CD4-positive, alpha-beta T cell treated with Interleukin-4 for 4 hours (primary cell): ENCODE measurements around the gene MSH2.
"Not testable (repeated sequence)": the region's sequence is repeated elsewhere in the genome, so short reads cannot be mapped to it uniquely, and the experiment has no call there.

Experiments used
- DNase-seq: peaks from one replicate; pipeline ENCODE4 v3.0.0-alpha.2; 2020

MSH2 gene

DNA sequence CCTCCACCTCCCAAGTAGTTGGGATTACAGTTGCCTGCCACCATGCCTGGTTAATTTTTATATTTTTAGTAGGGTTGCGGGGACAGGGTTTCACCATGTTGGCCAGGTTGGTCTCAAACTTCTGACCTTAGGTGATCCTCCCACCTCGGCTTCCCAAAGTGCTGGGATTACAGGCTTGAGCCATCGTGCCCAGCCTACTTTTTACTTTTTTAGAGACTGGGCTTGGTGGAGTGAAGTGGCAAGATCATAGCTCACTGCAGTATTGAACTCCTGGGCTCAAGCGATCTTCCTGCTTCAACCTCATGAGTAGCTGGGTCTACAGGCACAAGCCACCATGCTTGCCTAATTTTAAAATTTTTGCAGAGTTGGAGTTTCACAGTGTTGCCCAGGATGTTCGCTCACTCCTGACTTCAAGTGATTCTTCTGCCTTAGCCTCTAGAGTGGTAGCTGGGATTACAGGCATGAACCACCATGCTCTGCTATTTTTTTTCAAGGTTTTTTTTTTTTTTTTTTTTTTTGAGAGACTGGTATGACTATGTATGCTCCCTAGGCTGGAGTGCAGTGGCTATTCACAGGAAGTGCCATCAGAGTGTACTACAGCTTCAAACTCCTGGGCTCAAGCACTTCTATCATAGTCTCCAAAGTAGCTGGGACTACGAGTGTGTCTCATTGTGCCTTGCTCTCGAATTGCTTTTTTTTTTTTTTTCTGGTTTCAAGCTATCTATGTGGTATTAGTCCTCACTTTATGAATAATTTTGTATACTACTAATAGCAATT, 11.9 kb downstream of the MSH2 start:
- no peak for DNase-seq

DNA sequence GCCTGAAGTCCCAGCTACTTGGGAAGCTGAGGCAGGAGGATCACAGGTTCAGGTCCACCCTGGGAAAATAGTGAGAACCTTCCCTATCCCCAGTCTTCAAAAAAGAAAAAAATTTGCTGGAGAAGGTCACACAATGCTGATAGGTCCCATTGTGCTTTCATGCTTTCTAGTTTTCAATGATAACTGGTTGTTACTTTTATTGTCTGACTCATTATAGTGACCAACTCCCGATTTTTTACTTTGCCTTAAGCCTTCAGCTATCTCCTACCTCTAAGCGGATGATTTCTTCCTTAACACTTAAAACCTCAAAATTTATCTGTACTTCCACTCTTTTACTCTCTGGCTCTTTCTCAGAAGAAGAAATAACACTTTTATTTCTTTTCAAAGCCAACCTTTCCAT, 17.3 kb downstream of the MSH2 start:
- DNase-seq, result no peak

DNA sequence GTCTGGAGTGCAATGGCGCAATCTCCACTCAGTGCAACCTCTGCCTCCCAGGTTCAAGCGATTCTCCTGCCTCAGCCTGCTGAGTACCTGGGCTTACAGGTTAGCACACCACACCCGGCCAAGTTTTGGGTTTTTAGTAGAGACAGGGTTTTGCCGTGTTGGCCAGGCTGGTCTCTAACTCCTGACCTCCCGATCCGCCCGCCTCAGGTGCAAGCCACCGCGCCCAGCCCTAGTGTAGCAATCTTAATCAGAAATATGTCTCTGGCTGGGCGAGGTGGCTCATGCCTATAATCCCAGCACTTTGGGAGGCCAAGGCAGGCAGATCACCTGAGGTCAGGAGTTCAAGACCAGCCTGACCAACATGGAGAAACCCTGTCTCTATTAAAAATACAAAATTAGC, 17.7 kb downstream of the MSH2 start:
- not testable (repeated sequence) for DNase-seq

DNA sequence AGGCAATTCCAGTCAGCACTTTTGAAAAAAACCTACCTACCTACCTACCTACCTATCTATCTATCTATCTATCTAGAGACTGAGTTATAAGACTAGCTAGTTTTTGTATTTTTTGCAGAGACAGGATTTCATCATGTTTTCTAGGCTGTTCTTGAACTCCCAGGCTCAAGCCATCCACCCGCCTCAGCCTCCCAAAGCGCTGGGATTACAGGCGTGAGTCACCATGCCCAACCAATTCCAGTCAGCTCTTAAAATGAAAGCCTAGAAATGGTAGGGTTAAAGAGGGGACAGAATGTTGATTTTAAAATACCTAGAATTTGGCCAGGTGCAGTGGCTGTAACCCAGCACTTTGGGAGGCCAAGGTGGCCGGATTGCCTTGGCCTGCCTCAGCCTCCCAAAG, 19.1 kb downstream of the MSH2 start:
- no peak for DNase-seq

DNA sequence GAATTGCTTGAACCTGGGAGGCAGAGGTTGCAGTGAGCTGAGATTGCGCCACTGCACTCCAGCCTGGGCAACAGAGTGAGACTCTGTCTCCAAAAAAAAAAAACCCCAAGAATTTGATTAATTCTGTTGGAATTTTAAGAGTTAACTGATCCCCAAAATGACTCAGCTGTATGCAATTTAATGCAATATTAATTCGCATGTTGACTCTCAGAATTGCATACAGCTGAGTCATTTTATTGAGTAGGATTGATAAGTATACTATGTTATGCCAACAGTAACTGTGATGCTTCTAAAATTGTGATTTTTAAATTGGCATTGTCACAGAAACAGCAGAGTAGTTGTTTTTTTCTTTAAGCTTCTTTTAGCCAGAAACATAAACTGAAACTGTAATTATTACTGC, 19.6 kb downstream of the MSH2 start:
- DNase-seq, result no peak

DNA sequence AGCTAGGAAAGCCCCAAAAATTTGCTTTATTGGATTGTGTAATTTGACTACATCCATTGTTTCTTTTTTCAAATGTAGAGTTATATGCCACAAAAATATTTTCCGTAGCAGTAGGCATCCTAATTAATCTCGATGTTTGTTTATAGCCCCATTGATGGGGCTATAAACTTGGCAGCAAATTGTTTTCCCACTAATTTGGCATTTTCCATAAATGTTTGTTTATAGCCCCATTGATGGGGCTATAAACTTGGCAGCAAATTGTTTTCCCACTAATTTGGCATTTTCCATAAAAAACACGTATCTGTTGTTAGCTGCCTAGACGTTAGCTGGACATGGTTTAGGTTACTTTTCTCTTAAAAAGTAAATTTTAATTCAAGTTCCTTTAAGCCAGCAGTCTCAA, 23.8 kb downstream of the MSH2 start:
- no peak for DNase-seq

DNA sequence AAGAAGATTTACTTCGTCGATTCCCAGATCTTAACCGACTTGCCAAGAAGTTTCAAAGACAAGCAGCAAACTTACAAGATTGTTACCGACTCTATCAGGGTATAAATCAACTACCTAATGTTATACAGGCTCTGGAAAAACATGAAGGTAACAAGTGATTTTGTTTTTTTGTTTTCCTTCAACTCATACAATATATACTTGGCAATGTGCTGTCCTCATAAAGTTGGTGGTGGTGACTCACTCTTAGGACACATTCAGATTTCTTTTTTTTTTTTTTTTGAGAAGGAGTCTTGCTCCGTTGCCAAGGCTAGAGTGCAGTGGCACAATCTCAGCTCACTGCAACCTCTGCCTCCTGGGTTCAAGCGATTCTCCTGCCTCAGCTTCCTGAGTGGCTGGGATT, 26.8 kb downstream of the MSH2 start:
- no peak for DNase-seq

DNA sequence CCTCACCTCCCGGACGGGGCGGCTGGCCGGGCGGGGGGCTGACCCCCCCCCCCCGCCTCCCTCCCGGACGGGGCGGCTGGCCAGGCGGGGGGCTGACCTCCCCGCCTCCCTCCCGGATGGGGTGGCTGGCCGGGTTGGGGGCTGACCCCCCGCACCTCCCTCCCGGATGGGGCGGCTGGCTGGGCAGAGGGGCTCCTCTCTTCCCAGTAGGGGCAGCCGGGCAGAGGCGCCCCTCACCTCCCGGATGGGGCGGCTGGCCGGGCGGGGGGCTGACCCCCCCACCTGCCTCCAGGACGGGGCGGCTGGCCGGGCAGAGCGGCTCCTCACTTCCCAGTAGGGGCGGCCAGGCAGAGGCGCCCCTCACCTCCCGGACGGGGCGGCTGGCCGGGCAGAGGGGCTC, 30.1 kb downstream of the MSH2 start:
- DNase-seq, result not testable (repeated sequence)

DNA sequence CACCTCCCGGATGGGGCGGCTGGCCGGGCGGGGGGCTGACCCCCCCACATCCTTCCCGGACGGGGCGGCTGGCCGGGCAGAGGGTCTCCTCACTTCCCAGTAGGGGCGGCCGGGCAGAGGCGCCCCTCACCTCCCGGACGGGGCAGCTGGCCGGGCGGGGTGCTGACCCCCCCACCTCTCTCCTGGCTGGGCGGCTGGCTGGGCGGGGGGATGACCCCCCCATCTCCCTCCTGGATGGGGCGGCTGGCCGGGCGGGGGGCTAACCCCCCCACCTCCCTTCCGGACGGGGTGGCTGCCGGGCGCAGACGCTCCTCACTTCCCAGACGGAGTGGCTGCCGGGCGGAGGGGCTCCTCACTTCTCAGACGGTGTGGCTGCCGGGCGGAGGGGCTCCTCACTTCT, 30.5 kb downstream of the MSH2 start:
- not testable (repeated sequence) for DNase-seq

DNA sequence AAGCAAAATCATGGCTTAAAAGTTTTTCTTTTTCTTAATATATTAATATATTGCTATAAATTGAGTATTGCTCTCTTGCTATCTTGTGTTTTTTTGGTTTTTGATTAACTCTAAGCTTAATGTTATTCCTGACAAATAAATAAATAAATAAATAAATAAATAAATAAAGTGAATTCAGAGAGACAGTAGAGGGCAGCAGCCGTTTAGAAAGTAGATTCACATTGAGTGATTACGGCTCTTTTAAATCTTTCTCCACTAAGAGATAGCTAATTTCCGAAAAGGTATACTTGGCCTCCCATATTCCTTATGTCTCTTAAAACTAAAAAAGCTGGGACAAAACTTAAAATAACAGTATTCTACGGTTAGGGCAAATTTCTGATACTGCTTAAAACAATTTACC, 34.3 kb downstream of the MSH2 start:
- no peak for DNase-seq

DNA sequence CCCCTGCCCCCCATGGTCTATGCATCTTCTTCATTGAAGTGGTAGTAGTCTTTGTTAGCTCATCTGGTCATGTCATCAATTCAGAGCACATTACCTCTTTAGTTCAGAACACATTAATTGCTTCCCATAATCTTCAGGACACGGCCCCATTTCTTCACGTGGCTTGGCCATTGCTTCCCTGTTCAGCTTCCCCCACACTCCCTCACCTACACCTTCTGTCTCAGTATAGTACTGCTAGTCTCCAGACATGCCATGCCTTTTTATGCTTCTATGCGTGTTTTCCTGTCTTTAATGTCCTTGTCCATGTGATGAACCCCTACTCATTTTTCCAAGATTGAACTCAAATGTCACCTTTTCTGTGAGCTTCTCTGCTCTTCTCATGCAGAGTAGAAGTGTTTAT, 35.1 kb downstream of the MSH2 start:
- no peak for DNase-seq

DNA sequence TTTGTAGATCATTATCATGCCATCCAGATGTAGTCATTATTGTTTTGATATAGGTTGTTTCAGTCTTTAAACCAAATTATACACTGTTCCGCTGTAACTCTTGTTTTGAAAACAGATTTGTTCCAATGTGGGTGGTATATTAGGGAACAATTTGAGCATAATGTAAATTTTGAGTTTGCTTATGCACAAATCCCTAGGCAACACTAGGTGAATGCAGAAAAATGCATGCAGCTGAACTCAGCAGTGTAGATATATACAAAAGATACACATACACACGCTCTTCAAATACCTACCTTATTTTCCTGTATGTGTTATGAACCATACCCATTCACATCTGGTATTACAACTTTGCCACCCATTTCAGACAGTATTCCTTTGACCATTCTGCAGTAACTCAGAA, 35.8 kb downstream of the MSH2 start:
- DNase-seq, result no peak

DNA sequence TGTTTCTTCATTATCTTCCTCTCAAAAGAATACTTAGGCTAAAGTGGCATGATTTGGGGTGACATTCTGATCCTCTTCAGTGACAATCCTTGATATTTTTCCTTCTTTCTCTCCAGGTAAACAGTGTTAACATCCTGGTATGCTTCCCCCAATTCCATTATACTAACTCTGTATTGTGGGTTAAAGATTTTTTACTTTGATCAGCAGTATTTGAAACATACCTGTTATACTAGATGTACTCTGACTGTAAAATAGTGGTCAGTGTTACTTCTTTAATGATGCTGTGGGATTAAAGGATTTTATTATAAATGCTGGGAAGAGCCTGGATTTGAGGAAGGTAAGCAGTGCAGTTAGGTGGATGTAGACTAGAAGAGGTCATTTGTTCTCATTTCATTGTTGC, 48.8 kb downstream of the MSH2 start:
- no peak for DNase-seq

DNA sequence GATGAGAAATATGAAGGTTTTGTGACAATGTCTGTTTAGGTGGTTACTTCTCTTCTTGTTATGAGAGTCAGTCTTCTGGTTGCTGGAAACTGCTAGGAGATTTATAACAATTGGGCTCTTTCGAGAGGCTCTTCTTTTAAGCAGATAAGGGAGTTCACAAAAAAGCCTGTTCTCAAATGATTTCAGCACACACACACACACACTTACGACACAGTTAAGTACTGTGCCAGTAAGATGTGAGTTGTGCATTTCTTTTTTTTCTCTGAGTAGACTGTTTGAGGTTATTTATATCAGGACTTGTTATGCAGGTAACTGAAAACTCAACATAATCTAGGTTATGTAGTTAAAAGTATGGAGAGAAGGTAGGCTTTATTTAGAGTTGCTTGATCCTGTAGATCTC, 49.8 kb downstream of the MSH2 start:
- DNase-seq, result no peak

DNA sequence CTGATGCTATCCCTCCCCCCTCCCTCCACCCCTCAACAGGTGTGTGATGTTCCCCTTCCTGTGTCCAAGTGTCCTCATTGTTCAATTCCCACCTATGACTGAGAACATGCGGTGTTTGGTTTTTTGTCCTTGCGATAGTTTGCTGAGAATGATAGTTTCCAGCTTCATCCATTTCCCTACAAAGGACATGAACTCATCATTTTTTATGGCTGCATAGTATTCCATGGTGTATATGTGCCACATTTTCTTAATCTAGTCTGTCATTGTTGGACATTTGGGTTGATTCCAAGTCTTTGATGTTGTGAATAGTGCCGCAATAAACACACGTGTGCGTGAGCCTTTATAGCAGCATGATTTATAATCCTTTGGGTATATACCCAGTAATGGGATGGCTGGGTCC, 51.9 kb downstream of the MSH2 start:
- DNase-seq, result not testable (repeated sequence)

DNA sequence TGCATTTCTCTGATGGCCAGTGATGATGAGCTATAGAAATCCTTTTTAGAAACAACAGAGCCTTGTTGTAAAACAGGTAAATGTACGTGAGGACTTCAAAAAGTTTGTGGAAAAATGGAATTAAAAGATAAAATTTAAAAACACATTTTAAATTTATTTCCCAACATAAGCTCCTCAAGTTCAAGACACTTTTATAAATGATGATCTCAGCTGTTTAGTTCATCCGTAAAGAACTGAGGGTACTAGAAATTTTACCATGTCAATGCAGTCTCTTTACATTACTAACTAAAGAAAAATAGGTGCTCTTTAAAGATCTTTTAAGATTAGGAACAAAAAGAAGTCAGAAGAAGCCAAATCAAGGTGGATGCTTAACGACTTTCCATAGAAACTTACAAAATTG, 52.5 kb downstream of the MSH2 start:
- no peak for DNase-seq

DNA sequence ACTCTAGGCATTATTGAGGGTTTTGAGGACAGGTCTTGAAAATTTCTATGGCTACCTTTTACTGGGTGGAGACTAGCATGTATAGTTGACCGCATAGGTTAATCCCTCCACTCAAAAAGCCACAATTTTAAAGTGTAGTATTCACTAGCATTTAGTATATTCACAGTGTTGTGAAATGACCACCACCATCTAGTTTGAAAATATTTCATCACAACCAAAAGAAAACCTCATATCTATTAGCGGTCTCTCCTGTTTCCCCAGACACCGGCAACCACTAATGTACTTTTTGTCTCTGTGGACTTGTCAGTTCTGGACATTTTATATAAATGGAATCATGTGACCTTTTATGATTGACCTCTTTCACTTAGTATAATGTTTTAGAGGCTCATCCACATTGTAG, 53.9 kb downstream of the MSH2 start:
- no peak for DNase-seq

DNA sequence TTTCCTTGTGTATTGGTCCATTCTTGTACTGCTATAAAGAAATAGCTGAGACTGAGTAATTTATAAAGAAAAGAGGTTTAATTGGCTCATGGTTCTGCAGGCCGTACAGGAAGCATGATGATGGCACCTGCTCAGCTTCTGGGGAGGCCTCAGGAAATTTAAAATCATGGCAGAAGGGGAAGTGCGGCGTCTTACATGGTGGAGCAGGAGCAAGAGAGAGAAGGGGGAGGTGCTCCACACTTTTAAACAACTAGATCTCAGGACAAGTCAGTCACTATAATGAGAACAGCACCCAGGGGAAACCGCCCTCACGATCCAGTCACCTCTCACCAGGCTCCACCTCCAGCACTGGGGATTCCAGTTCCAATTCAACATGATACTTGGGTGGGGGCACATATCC, 54.3 kb downstream of the MSH2 start:
- no peak for DNase-seq

DNA sequence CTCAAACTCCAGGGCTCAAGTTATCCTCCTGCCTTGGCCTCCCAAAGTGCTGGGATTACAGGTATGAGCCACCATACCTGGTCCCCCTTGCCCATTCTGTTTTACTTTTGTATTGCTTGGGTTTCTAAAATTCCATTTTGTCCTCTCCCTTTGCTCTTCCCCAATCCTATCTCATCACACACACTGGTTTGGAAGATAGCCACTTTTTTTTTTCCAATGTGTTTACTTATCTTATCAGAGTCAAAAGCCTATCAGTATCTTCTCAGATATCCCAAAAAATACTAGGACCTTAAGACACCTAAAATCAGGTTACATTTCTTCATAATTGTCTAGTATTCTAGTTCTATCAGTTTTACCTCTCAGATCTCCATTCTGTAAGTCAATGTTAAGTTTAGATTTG, 56.1 kb downstream of the MSH2 start:
- no peak for DNase-seq

DNA sequence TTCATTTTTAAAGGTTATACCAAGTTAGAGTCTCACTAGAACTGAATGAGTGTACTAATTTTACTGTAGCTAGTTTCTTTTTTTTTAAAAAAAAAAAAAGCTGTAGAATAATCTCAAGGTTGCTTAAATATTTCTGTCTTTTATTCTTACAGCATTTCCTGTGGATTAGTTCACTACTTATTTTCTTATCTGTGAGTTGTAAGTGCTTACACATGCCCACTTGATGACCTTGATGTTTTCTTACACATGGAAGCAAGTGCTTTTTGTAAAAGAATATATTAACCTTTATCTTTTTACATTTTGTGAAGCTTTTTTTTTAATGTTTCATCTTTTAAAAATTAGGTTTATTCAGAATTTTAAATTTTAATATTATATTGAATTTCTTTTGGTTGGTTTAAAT, 57.8 kb downstream of the MSH2 start:
- no peak for DNase-seq

DNA sequence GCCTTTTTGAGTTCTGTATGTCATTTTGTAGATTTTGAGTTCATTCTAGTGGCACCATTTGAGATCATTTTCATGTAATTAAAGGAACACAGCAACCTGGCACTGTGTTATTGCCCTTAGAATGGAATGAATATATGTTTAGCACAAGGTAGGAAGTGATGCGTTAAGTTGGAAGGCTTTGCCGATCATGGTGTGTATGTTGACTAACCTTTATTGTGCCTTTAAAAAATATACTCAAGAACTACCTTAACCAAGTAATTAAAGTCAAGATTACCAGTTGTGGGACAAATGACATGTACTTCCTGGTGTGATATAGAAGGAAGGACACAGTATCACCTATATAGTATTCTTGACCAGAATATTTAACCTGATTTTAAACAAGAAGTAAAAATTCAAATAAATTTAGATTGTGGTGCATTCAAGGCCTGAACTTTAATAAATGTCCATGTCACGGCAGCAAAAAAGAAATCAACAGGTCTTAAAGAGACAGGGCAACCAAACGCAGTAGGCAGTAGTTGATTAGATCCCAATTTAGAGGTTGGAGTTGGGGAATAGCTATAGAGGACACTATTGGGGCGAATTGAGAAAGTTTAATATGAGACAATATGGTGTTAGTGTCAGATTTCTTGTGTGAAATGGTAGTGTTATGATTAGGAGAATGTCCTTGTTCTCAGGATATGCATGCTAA, 68.6 kb downstream of the MSH2 start:
- DNase-seq, result no peak

DNA sequence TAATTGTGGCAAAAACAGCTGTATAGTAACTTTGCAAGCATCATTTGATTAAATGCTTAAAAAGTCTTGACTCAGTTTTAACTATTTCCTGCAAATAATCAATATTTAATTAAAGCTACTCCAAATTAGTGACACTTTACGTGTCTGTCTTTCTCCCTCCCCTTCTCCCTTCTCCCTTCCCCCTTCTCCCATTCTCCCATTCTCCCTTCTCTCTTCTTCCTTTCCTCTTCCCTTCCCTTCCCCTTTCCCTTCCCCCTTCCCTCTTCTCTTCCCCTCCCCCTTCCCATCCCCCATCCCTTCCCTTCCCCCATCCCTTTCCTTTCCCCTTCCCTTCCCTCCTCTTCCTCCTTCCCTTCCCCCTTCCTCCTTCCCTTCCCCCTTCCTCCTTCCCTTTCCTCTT, 76.9 kb downstream of the MSH2 start:
- no peak for DNase-seq

DNA sequence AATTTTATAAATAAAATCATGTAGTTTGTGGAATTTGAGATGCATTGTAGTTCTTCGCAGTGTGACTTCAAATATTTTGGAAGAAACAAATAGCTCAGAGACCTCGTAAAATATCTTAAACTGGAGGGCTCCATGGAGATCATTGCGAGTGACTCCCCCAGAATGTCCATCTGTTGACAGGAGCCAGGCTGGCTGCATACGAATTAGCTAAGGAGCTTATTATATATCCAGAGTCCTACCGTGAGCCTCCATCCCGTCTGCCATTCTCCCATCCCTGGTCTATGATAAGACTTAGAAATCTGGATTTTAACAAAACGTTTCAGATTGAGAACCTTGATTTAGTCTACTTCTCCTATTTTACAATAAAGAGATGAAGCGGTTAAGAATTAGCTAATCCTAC, 80.2 kb downstream of the MSH2 start:
- no peak for DNase-seq

DNA sequence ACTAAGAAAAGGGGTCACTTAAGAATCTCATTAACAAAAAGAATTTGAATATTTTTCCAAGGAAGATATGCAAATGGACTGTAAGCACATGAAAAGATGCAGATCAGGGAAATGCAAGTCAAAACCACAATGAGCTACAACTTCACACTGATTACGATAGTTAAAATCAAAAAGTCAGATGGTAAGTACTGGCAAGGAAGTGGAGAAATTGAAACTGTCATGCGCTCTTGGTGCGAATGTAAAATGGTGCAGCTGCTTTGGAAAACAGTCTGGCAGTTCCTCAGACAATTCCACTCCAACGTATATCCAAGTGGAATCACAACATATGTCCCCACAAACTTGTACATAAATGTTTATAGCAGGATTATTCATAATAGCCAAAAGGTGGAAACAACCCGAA, 81.4 kb downstream of the MSH2 start:
- DNase-seq, result no peak

DNA sequence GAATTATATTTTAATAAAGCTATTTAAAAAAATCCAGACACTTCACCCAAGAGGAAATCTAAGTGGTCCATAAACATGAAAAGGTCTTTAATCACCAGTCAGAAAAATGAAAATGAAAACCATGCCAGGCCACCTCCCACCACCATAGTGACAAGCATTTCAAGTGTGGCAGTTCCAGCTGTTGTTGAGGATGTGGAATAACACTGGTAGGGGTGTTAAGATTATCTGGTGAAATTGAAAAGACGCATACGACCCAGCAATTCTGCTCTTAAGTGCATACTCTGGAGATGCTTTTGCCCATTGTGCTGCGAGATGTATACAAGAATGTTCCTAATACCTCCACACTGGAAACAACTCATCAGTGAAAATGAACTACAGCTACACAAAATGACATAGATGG, 82.2 kb downstream of the MSH2 start:
- no peak for DNase-seq
